HFF-Myc (cell line): ENCODE measurements around the gene NEURL1.

Source experiments
- DNase-seq: peaks from one replicate; pipeline ENCODE4 v3.0.0-alpha.2; 2011; ENCODE audit warnings: low read depth; ENCODE audit errors: extremely low read depth
- H3K4me3 ChIP-seq: replicated peaks from 2 replicates; pipeline ENCODE4 v1.5.1; 2011; ENCODE audit warnings: low read depth, mild to moderate bottlenecking, control low read depth, low read length
- CTCF ChIP-seq: IDR thresholded peaks from 2 replicates; pipeline ENCODE4 v1.5.1; 2012; ENCODE audit warnings: mild to moderate bottlenecking, low read depth, low read length, control low read depth; ENCODE audit errors: missing control alignments

NEURL1 gene

GRCh38 chr10:103564116-103564501, 70.6 kb downstream of the NEURL1 start:
- TF ChIP-seq CTCF = no peak
- no peak overlapping the region for H3K4me3 ChIP-seq
- DNase-seq = no peak

- no peak for DNase-seq
- peak; percentile 80 for TF ChIP-seq CTCF
Measured at GRCh38 chr10:103564776-103565520, 71.4 kb downstream of the NEURL1 start.

GRCh38 chr10:103566536-103566935, 73.0 kb downstream of the NEURL1 start:
- no peak overlapping the region for H3K4me3 ChIP-seq
- no peak for DNase-seq
- no peak for TF ChIP-seq CTCF

More at GRCh38 chr10:103564776-103565520, 71.4 kb downstream of the NEURL1 start:
- H3K4me3 ChIP-seq = no peak overlapping the region

- no peak overlapping the region for H3K4me3 ChIP-seq
- no peak for TF ChIP-seq CTCF
- no peak for DNase-seq
Measured at GRCh38 chr10:103568505-103568904, 75.0 kb downstream of the NEURL1 start.

- no peak overlapping the region for H3K4me3 ChIP-seq
- no peak for TF ChIP-seq CTCF
Measured at GRCh38 chr10:103569896-103570295, 76.4 kb downstream of the NEURL1 start.

GRCh38 chr10:103570844-103571655, 77.5 kb downstream of the NEURL1 start:
- no peak for TF ChIP-seq CTCF
- no peak for DNase-seq
- H3K4me3 ChIP-seq = no peak overlapping the region

More at GRCh38 chr10:103569896-103570295, 76.4 kb downstream of the NEURL1 start:
- DNase-seq = no peak
